Activated CD4-positive, alpha-beta T cell treated with anti-CD3 and anti-CD28 coated beads for 1 hour (primary cell): Measurements from ENCODE around the gene HPCAL1.
"Not testable (repeated sequence)": the region's sequence is repeated elsewhere in the genome, so short reads cannot be mapped to it uniquely, and the experiment has no call there.

ENCODE experiments used
- DNase-seq: peaks from one replicate; pipeline ENCODE4 v3.0.0-alpha.2; 2020

The HPCAL1 gene

DNA sequence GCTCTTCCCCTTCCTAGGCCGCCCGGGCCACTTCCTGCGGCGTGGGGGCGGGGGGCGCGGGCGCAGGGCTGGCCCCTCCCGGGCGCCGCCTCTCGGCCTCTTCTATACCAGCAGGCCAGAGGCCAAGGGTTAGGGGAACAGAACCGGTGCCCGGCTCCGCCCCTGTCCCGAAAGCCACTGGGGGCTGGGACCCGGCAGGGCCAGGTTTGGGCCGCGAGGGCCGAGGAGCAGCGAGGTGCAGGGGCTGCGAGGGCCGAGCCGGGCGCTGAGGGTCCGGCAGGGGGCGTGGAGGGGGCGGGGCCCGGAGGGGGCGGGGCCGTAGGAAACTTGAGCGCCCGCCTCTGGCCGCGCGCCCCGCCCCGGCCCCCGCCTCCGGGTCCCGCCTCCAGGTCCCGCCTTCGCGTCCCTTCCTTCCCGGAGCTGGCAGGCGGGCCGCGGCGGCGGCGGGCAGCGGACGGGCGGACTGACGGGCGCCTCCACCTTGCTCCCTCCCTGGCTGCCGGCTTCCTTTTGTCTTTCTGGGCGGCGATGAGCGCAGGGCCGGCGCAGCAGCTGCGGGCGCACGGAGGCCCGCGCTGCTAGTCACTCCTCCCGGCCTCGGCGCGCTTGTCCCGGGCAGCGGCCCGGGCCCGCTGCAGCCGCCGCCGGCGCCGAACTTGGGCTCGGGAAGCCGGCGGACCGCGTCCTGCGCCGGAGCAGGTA lies at the start of gene HPCAL1:
Gene HPCAL1, plus strand, starts transcription at position 426 of the 702 bp plus-strand sequence. CDS start 116,854 bp downstream, outside the sequence.
- DNase-seq, result peak; percentile 66

DNA sequence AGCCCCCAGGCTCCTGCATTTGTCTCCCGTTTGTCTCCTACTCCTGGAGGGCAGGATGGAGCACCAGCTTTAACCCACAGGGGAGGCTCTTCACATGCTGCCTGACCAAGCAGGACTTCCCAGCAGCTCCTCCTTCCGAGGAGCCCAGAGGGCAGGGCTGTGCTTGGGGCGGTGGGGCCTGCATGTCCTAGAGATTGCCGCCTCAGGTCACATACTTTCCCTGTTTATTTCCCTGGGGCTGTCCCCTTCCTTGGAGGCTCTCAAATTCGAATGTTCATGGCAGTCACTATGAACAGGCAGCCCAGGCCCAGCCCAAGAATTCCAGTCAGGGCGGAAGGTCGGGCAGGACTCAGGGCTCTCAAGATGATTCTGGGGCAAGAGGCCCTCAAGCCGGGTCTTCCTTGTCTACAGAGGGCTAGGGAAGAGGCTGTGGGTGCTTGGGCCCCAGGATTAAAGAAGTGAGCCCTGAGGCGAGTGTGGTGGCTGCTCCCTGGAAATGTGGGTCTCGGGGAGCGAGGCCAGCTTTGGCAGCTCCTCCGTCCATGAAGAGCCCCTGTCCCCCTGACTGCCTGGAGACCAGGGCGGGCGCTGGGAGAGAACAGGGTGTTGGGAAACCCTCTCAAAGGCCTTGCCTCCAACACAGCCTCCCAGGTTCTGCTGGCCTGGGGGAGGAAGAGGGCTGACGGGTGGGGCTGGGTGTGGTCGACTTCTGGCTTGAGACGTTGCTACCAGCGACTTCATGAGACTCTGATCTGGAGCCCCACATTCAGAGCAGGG lies 48.9 kb upstream of the HPCAL1 start:
- DNase-seq, result no peak

DNA sequence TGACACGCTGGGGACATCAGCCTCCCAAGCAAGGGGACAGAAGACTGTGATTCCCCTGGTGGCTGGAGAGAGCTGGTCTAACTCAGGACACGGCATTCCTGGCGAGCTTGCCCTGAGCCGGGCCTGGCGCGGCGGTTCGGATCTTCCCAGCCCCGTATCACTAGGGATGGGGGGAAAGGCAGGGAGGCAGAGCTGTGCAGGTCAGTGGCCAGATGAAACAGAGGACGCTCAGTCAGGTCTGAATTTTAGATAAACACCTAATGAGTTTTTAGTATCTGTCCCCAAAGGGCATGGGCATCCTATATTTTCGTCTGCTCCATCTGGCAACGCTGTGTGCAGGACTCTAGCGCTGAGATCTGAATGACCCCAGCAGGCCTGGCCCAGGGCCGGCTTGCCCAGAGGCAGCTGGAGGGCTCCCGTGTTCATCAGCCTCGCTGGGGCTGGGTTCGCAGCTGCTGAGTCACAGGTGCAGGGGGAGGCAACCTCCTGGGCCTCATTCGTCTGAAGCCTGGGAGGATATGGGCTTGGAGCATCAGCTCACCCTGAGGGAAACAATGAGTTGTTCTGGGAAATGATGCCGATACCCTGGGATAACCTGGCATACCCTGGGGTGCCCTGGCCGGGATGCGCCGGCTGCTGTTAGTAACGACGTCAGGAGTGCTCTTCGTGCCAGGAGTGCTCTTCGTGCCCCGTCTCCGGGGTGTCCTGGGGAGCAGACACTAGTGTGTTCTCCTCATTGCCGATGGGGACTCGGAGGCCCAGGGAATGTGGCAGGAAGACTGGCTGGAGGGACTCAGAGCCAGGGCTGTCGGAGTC lies 48.1 kb upstream of the HPCAL1 start:
- no peak for DNase-seq

DNA sequence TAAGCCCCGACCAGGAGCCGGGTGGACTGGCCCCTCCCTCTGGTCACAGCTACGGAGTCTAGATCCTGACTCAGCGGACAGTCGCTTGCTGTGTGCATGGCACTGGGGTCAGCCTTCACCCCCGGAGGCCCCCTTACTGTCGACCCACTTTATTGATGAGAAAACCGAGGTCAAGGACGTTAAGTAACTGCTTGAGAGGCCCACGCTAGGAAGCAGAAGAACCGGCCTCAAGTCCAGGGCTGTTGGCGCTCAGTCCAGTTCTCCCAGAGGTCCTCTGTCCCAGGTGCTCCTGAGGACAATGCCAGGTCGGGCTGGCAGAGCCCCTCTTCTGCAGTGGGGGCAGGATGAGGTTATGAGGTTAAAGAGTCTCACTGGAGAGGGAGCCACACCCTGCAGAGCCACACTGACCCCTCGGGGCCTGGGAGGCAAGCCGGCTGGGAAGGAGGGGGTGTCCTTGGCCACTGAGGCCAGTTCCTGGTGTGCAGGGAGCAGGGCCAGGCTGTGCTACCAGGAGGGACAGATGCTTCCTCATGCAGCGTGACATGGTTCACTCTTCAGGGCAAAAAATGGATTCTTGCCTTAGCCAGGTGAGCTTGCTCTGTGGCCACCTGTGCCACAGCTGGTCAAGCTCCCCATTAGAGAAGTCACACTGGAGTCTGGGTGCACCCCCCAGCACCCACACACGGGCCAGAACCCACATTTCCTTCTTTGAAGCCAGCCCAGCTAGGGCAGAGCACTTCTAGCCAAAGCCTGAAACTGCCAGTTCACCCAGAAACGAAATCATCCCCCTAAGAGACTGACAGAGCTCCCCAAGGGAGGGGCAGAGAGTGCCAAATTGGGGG lies 47.3 kb upstream of the HPCAL1 start:
- DNase-seq, result no peak

DNA sequence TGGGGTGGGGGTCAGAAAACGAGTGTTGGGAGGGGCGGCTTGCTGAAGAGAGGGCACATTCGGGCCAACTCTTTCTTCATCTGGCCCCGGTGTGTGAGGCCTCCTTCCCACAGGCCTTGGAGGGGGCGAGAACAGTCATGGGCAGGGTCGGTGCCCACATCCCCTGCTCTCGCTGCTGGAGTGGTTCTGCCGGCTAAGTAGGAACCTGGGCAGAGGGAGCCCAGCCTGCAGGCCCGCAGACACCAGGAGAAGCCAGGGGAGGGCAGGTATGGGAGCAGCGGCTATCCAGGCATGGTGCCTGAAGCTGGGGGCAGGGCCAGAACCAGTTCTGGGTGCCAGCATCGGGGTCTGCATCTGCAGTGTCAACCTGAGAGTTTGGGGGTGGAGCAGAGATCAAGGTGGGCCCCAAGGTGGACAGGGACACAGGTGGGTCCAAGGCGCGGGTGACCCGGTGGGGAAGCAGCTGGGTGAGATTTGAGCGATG lies 46.6 kb upstream of the HPCAL1 start:
- no peak for DNase-seq

DNA sequence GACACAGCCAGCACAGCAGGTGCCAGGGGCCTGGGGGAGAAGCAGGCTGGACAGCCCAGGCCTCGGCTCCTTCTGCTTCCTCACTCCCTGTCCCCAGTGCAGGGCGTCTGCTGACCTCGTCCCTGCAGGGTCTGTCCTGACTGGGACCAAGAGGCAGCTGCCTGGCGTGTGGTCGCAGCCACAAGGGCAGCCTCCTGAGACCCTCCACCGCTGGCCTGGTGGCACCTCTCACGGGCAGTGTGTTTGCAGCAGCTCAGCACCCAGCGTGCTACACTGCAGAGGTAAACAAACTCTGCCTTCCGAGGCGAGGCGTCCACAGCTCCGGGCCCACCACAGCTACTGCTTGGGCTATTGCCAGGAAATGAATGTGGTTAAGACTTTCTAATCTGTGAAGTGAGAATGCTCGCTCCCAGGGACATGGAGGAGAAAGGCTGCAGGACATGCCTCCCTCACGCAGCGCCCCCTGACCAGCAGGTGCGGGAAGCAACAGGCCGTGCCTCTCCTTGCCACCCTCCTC lies 46.1 kb upstream of the HPCAL1 start:
- no peak for DNase-seq

DNA sequence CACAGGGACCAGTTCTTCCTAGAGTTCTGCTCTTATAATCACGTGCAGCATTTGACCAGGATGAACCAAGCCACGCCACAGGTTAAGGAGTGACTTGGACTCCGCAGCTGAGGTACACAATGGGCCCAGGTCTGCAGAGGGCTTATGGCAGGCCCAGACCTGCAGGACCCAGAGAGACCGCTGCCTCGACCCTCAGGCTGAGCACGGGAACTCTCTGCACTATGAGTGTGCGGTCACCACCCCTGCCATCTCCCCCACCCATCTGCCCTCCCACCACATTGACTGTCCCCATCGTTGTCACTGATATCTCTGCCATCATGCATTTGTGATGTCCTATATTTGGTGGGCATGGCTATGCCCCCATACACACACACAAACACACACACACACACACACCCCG lies 45.7 kb upstream of the HPCAL1 start:
- no peak for DNase-seq

DNA sequence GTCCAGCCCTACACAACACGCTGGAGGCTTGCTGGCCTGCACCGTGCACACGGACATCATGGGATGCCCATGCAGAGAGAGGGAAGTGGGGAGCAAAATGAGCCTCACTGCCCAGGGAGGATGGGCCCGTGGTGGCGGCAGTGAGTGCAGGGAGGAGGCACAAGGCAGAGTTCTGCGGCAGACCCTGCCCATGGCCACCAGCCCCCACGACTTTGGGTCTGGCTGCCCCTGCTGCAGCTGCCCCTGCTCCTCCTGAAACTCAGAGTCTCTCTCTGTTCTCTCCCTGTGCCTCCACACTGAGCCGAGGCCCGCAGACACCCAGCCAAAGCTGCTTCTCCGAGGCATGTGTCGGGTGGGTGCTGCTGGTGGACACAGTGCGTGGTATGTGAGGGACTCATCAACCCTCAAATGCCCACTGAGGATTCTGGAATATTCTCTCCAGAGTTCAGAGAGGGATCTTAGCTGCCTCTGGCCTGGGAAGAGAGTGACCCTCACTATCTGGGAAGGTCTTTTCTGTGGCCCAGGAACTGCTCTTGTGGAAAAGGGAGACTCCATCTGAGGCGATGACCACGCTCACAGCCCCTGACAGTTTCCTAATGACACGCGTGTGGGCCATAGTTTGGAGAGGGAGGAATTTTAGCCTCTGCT lies 45.1 kb upstream of the HPCAL1 start:
- no peak for DNase-seq

DNA sequence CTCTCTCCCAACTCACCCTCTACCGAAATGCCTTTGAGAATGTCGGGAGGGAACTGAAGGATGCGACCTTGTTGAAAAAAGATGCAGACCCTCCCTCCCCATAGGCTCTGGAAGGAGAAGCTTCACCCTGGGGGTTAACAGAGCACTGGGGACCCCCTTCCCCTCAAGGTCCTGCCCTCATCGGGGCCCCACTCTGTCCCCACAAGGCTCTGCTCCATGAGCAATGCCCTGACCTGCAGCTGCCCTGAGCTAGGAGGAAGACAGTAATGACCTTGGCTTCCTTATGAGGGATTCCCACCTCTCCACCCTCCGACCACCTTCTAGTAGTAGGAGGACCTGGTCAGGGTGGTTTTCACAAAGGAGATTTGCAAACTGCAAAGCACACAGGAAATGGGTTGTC lies 44.4 kb upstream of the HPCAL1 start:
- DNase-seq, result no peak

DNA sequence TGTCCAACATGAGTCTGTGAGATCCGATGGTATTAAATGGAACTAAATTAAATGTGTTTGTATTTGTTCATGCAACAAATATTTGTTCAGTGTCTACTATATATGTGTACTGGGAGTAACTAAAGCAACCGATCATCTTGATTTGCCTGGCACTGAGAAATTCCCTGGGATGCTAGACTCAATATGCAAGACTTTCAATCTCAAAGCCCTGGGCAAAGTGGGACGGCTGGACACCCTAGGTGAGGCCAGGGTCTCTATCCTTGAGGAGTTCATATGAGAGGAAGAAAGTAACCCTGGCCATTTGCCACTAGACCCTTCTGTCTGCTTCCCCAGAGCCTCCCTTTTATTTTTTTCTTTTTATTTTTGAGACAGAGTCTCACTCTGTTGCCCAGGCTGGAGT lies 44.0 kb upstream of the HPCAL1 start:
- DNase-seq, result no peak

DNA sequence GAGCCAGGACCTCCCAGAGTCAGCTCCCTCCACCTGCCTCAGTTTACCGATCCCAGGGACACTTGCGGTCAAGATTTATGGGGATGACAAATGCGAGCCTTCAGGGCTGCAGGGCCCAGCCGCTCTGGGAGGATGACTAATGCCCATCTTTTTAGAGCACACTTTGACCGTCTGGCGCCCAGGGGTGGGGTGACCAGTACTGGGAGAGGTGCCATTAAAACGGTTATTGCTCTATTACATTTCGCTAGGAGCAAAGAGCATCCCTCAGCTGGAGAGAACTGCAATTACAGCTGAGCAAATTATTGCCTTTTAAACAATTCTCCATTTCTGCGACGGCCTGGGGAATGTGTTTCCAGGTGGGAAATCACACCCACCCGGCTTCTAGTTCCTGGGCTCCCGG lies 42.6 kb upstream of the HPCAL1 start:
- no peak for DNase-seq

DNA sequence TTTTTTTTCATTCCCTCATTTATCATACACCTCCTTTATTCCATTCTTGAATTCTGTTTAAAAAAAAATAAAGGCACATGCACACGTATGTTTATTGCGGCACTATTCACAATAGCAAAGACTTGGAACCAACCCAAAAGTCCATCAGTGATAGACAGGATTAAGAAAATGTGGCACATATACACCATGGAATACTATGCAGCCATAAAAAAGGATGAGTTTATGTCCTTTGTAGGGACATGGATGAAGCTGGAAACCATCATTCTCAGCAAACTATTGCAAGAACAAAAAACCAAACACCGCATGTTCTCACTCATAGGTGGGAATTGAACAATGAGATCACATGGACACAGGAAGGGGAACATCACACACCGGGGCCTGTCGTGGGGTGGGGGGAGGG lies 39.2 kb upstream of the HPCAL1 start:
- not testable (repeated sequence) for DNase-seq

DNA sequence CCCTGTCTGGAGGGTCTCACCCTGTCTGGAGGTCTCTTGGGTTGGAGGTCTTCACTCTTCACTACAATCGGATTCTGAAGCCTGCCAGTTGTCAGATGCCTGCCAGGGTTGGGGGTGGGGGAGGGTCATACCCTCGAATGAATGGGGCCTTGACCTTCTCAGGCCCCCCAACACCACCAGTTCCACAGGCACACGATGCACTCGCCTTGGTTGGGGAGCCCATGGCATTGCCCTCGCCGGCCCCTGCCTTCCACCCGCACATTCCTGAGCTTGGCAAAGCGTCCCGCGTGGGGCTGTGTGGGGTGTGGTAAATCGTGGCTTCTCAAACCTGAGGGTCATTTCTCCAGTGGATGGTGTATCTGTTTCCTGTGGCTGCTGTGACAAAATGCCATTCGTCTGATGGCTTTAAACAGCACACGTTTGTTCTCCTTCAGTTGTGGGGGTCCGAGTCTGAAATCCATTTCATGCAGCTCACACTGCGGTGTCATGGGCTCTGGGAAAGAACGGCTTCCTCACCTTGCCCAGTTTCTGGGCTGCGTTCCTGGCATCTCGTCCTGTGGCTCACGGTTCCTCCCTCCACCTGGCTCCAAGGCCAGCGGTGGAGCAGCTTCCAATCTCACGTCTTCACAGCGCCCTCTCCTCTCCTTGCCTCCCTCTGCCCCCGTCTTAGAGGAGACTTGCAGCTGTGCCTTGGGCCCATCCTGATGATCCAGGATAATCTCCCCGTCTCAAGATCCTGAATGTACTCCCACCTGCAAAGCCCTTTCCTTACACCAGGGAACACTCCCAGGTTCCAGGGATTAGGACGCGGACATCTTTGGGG lies 38.0 kb upstream of the HPCAL1 start:
- DNase-seq, result no peak

DNA sequence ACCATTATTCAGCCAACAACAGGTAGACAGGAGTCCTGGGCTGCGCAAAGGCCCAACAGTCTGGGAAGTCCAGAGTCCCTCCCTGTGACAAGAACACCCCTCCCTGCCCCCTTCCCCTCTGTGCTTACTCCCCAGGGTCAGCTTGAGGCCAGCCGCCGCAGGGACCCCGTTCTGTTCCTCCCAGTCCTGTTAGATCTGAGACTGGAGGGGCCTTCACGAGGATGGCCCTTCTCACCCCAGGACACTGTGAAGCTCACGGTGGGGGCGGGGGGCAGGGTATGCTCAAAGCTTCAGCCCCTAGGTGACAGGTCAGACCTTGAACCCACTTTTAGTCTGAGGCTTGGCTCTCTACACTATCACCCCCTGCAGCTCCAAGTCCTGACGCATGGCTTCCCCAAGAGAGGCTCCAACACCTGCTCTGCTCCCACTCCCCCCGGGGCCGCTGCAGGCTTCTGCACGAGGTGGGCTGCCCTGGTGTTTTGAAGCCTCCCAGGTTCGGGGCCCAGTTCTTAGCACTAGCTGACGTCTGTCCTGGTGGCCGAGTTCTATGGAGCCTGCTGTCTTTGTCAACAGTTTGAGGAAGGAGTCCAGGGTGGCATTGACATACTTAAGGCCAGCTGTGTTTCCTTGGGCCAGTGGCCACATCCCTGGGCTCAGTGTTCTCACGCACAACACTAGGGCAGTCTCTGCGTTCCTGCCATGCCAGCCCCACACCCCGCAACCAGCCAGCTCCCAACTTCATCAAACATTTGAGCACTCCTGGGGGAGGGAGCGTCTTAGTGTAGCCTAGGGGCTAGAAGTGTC lies 37.2 kb upstream of the HPCAL1 start:
- no peak for DNase-seq

DNA sequence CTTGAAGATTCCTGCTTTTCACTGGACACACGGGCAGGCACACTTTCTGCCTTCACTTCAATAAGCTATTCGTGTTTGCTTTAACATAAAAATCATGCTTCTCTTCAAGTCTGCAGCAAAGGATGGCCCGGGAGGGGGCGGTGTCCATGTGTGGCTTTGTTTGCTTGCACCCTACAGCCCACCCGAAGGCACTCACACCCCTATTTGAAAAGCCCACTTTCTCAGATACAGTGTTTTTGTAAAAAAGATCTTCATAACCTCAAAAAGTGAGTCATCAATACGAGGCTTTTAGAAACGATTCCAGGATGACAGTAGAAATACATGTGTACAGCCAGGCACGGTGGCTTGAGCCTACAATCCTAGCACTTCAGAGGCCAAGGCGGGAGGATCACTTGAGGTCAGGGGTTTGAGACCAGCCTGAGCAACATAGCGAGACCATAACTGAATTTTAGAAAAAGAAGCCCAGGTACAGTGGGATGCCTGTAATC lies 36.5 kb upstream of the HPCAL1 start:
- no peak for DNase-seq

DNA sequence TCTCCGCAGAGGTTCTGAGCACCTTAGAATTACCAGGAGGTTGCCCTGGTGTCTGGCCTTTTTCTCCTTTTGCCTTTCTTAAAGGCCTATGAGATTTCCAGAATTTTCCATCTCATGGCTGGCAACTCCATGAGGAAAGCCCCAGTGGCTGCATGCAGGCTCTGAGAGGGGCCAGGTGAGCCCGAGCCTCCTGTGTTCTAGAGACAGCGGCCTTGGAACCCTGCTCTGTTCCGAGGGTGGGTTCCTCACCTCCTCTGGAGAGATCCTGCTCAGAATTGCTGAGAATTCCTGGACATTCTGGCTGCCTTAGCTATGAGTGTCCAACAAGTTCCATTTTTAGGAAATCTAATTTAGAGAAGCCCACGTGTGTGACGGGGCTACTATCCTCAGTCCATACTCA lies 35.7 kb upstream of the HPCAL1 start:
- DNase-seq, result no peak

DNA sequence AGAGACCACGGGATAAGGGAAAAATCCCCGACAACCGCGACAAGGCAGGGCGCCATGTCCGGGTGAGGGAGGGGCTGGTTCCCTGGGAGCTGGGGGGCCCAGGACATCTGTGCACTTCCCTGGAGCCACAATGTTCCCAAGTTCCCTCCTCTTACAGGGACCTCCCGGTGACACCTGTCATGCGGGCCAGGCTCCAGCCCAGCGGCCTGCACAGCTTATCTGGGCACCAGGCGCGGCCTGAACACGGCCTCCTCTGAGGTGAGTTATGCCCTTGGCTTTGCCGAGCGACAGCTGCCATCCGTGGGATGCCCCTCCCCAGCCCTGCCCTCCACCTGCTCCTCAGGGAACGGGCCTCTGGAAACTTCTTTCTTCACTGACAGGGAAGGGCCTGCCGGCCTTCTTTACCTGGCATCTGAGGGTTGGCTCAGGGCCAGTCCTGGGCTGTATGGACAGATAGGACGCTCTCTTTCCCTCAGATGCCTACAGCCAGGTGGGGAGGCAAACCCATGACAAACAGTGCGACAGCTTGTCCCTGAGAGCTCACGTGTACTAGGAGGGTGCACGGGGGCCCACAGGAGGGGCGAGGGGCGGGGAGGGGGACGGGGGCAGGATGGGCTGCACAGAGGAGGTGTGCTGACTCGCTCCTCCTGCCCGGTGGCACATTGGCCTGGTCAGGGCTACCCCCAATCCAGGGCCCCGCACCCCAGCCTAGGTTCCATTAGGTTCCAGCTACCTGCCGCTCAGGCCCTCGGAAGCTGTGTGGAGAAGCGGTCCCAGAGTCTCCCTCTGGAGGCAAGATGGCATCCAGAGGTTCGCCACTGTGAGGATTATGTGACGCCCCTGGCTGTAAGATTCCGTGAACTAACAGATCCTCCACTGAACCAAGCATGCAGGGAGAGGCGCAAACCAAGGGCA lies 34.9 kb upstream of the HPCAL1 start:
- no peak for DNase-seq

DNA sequence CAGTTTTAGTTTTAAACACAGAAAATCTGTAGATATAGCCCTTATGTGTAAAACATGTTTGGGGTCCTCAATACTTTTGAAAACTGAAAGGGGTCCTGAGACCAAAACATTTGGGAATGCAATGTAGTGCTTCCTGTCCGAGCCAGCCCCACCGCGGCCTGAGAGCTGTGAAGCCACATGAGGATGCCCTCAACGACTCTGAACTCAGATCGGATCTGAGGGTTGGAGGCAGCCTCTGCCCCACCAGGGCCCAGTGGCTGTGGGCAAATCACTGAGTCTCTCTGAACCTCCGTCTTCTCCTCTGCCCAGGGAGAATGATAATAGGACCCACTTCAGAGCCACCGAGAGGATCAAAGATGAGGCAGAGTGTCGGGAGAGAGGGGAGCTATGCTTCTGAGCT lies 33.4 kb upstream of the HPCAL1 start:
- no peak for DNase-seq
